Trophoblast cell (in vitro differentiated cells and primary cell): ENCODE measurements around the gene NCAPD3. TPM values are rescaled to one million over a fixed set of nuclear protein-coding genes. Genes with fewer than 3 reads are reported as not detected.

Experiments
- DNase-seq, 2 donors: peaks; one replicate each; pipeline ENCODE4 v3.0.0-alpha.2; 2016
- H2AFZ ChIP-seq: 2 replicates; pipeline ENCODE4 v1.6.1; 2013; ENCODE audit warnings: low read length, moderate library complexity, mild to moderate bottlenecking; ENCODE audit not compliant: insufficient read depth, poor library complexity
- H2AK5ac ChIP-seq: 2 replicates; pipeline ENCODE4 v1.6.1; 2013; ENCODE audit warnings: mild to moderate bottlenecking, low read length
- H2BK120ac ChIP-seq: 2 replicates; pipeline ENCODE4 v1.6.1; 2013; ENCODE audit warnings: low read length, mild to moderate bottlenecking, moderate library complexity; ENCODE audit not compliant: insufficient read depth, poor library complexity
- H2BK12ac ChIP-seq: 2 replicates; pipeline ENCODE4 v1.6.1; 2013; ENCODE audit warnings: mild to moderate bottlenecking, low read length, moderate library complexity
- H2BK5ac ChIP-seq: 2 replicates; pipeline ENCODE4 v1.6.1; 2013; ENCODE audit warnings: low read length, low read depth, moderate library complexity, mild to moderate bottlenecking; ENCODE audit not compliant: poor library complexity
- H3K14ac ChIP-seq: 2 replicates; pipeline ENCODE4 v1.6.1; 2013; ENCODE audit warnings: mild to moderate bottlenecking, low read length
- H3K18ac ChIP-seq: 2 replicates; pipeline ENCODE4 v1.6.1; 2013; ENCODE audit warnings: mild to moderate bottlenecking, low read length
- H3K23ac ChIP-seq: 2 replicates; pipeline ENCODE4 v1.6.1; 2013; ENCODE audit warnings: low read length
- H3K27ac ChIP-seq: 2 replicates; pipeline ENCODE4 v1.5.1; 2013; ENCODE audit warnings: low read depth, mild to moderate bottlenecking, inconsistent platforms, low read length, moderate library complexity
- H3K27me3 ChIP-seq: 2 replicates; pipeline ENCODE4 v1.6.1; 2013; ENCODE audit warnings: inconsistent platforms, mild to moderate bottlenecking, low read length, moderate library complexity; ENCODE audit not compliant: insufficient read depth
- H3K36me3 ChIP-seq, 2 experiments: 1 replicate in 1 of 2; 2 replicates in 1 of 2; pipeline ENCODE4 v1.6.1; 2013; ENCODE audit warnings: low read length in 2 of 2, mild to moderate bottlenecking in 2 of 2, moderate library complexity in 1 of 2; ENCODE audit not compliant: insufficient read depth in 2 of 2, control insufficient read depth in 1 of 2
- H3K4ac ChIP-seq: 2 replicates; pipeline ENCODE4 v1.6.1; 2013; ENCODE audit warnings: low read depth, mild to moderate bottlenecking, low read length, moderate library complexity
- H3K4me1 ChIP-seq, 2 experiments: 1 replicate in 1 of 2; 2 replicates in 1 of 2; pipeline ENCODE4 v1.6.1; 2013; ENCODE audit warnings: low read length in 2 of 2, mild to moderate bottlenecking in 2 of 2, moderate library complexity in 1 of 2; ENCODE audit not compliant: insufficient read depth in 2 of 2, control insufficient read depth in 1 of 2
- H3K4me2 ChIP-seq: 2 replicates; pipeline ENCODE4 v1.6.1; 2013; ENCODE audit warnings: inconsistent platforms, mild to moderate bottlenecking, low read length, moderate library complexity
- H3K4me3 ChIP-seq: 2 replicates; pipeline ENCODE4 v1.5.1; 2013; ENCODE audit warnings: mild to moderate bottlenecking, low read depth, low read length, inconsistent platforms
- H3K79me1 ChIP-seq: one replicate; pipeline ENCODE4 v1.6.1; 2013; ENCODE audit warnings: low read length
- H3K79me2 ChIP-seq: 2 replicates; pipeline ENCODE4 v1.6.1; 2013; ENCODE audit warnings: low read length, mild to moderate bottlenecking; ENCODE audit not compliant: control insufficient read depth, insufficient read depth, poor library complexity
- H3K9ac ChIP-seq: 2 replicates; pipeline ENCODE4 v1.6.1; 2013; ENCODE audit warnings: mild to moderate bottlenecking, low read length
- H3K9me3 ChIP-seq: 2 replicates; pipeline ENCODE4 v1.6.1; 2013; ENCODE audit warnings: low read depth, mild to moderate bottlenecking, control low read depth, inconsistent platforms, low read length; ENCODE audit not compliant: insufficient read depth
- H4K12ac ChIP-seq: 2 replicates; pipeline ENCODE4 v1.6.1; 2013; ENCODE audit warnings: low read depth, mild to moderate bottlenecking, low read length, moderate library complexity
- H4K8ac ChIP-seq: 2 replicates; pipeline ENCODE4 v1.6.1; 2013; ENCODE audit warnings: low read depth, mild to moderate bottlenecking, low read length, moderate library complexity
- H4K91ac ChIP-seq: one replicate; pipeline ENCODE4 v1.6.1; 2013; ENCODE audit warnings: low read depth, mild to moderate bottlenecking, low read length, moderate library complexity
- WGBS: extraction: QIAGEN DNeasy Blood & Tissue Kit; methylation state at CpG from one replicate; pipeline ENCODE4 v1.1.7; 2013; ENCODE audit warnings: missing lambda C conversion rate; ENCODE audit not compliant: insufficient read length, insufficient coverage; ENCODE audit errors: extremely low coverage; 5-methylcytosine and 5-hydroxymethylcytosine counted together
- polyA plus RNA-seq: library from polyadenylated mRNA; stranded (reverse); fragments of 200-250 nt; gene quantifications from 2 replicates; pipeline ENCODE4 v1.2.3, GENCODE V29; 2013

NCAPD3 gene, protein sequence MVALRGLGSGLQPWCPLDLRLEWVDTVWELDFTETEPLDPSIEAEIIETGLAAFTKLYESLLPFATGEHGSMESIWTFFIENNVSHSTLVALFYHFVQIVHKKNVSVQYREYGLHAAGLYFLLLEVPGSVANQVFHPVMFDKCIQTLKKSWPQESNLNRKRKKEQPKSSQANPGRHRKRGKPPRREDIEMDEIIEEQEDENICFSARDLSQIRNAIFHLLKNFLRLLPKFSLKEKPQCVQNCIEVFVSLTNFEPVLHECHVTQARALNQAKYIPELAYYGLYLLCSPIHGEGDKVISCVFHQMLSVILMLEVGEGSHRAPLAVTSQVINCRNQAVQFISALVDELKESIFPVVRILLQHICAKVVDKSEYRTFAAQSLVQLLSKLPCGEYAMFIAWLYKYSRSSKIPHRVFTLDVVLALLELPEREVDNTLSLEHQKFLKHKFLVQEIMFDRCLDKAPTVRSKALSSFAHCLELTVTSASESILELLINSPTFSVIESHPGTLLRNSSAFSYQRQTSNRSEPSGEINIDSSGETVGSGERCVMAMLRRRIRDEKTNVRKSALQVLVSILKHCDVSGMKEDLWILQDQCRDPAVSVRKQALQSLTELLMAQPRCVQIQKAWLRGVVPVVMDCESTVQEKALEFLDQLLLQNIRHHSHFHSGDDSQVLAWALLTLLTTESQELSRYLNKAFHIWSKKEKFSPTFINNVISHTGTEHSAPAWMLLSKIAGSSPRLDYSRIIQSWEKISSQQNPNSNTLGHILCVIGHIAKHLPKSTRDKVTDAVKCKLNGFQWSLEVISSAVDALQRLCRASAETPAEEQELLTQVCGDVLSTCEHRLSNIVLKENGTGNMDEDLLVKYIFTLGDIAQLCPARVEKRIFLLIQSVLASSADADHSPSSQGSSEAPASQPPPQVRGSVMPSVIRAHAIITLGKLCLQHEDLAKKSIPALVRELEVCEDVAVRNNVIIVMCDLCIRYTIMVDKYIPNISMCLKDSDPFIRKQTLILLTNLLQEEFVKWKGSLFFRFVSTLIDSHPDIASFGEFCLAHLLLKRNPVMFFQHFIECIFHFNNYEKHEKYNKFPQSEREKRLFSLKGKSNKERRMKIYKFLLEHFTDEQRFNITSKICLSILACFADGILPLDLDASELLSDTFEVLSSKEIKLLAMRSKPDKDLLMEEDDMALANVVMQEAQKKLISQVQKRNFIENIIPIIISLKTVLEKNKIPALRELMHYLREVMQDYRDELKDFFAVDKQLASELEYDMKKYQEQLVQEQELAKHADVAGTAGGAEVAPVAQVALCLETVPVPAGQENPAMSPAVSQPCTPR (N-terminal part only)
- 12.2 and 12.7 TPM in 2 replicates for polyA plus RNA-seq

DNA sequence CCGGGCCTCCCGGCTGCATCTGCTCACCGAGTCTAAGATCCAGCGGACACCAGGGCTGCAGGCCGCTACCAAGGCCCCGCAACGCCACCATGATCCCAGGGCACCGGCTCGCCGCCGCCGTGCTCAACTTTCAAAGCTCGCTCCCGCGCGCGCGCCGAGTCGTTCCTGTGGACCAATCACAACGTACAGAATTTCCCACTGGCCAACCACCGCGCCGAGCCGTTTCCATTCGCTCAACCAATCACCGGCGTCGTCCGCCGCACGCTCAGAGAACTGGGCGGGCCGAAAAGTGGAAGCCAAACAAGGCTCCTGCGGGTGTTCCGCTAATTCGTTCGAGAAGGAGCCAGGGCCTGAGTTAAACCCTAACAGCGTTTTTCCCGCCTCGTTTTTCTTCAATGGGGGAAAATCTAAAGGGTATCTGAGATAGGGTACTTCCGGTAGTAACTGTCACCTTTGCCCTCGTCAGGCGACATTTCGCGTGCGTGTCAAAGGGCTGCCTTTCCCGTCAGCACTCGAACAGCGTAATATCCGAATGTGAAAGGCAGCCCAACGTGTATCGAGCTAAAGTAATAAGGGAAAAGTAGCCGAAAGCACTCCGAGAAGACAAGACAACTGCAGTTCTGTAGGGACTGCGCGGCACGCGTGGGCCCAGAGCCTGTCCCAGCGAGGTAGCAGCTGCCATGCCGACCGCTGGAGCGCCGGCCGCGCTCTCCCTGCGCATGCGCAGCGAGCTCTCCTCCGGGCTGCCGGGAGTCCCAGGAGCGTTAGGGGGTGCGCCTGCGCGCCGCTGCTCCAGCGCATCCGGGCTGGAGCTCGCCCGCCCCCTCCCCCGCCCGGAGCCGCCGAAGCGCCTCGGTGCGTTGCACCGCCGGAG is at the start of gene NCAPD3, which contains the start of gene VPS26B:
NCAPD3 (minus strand) TSS at position 132 of the 874 bp plus-strand sequence; CDS start at position 91, 41 bp downstream.
VPS26B (plus strand) TSS at position 836 of the 874 bp plus-strand sequence. CDS start 452 bp downstream, outside the sequence.
- Histone ChIP-seq H3K27me3 (no peaks in the 10 kb centered on the region), H3K4me2 (peak within 1 kb of the TSS; percentile 95), H2AFZ (peak within 1 kb of the TSS; percentile 98), H3K79me1 (peaks cover 9% of the 10 kb centered on the region), H3K4ac (peak within 1 kb of the TSS; percentile 49), H3K23ac (no peak within 1 kb of the TSS), H3K14ac (peak within 1 kb of the TSS; percentile 81), H3K4me3 (peak within 1 kb of the TSS; percentile 91), H4K12ac (peak within 1 kb of the TSS; percentile 83), H2BK5ac (peak within 1 kb of the TSS; percentile 39), H3K9ac (peak within 1 kb of the TSS; percentile 80), H3K79me2 (peaks cover 7% of the 10 kb centered on the region), H2AK5ac (no peak within 1 kb of the TSS), H3K36me3 (peaks cover 2 to 3% of the 10 kb centered on the region in 2 experiments), H4K91ac (peak within 1 kb of the TSS; percentile 68), H3K4me1 (peaks cover 5 to 8% of the 10 kb centered on the region in 2 experiments), H3K9me3 (no peaks in the 10 kb centered on the region), H3K27ac (peak within 1 kb of the TSS; percentile 48), H4K8ac (peak within 1 kb of the TSS; percentile 85), H3K18ac (peak within 1 kb of the TSS; percentile 95), H2BK12ac (no peak within 1 kb of the TSS), H2BK120ac (no peak within 1 kb of the TSS)
- WGBS, result no CpG with 5 or more reads among the region's 89 CpGs
- peak; percentile 98 to 99 for DNase-seq

GRCh38 chr11:134273317-134273712 is 49.5 kb upstream of the NCAPD3 start:
- no peak overlapping the region for H2BK5ac ChIP-seq
- H3K14ac ChIP-seq, result no peak overlapping the region
- no peaks in the 10 kb centered on the region for H3K79me1 ChIP-seq
- no peak overlapping the region for H4K91ac ChIP-seq
- no peak overlapping the region for H3K23ac ChIP-seq
- H3K9ac ChIP-seq, result no peak overlapping the region
- peaks cover 5 to 18% of the 10 kb centered on the region in 2 experiments for H3K4me1 ChIP-seq
- no peak overlapping the region for H2AK5ac ChIP-seq
- no peak overlapping the region for H2AFZ ChIP-seq
- no peak overlapping the region for H4K8ac ChIP-seq
- H3K27me3 ChIP-seq, result peaks cover 34% of the 10 kb centered on the region
- peaks cover 7% of the 10 kb centered on the region for H3K9me3 ChIP-seq
- no peak overlapping the region for H3K4me2 ChIP-seq
- no peak for DNase-seq
- no peaks in the 10 kb centered on the region for H3K36me3 ChIP-seq
- no peak overlapping the region for H2BK12ac ChIP-seq
- no peak overlapping the region for H3K18ac ChIP-seq
- no peak overlapping the region for H2BK120ac ChIP-seq
- no peaks in the 10 kb centered on the region for H3K79me2 ChIP-seq
- no peak overlapping the region for H4K12ac ChIP-seq
- no peak overlapping the region for H3K27ac ChIP-seq
- no CpG with 5 or more reads among the region's 3 CpGs for WGBS
- no peak overlapping the region for H3K4me3 ChIP-seq
- H3K4ac ChIP-seq, result no peak overlapping the region

DNA sequence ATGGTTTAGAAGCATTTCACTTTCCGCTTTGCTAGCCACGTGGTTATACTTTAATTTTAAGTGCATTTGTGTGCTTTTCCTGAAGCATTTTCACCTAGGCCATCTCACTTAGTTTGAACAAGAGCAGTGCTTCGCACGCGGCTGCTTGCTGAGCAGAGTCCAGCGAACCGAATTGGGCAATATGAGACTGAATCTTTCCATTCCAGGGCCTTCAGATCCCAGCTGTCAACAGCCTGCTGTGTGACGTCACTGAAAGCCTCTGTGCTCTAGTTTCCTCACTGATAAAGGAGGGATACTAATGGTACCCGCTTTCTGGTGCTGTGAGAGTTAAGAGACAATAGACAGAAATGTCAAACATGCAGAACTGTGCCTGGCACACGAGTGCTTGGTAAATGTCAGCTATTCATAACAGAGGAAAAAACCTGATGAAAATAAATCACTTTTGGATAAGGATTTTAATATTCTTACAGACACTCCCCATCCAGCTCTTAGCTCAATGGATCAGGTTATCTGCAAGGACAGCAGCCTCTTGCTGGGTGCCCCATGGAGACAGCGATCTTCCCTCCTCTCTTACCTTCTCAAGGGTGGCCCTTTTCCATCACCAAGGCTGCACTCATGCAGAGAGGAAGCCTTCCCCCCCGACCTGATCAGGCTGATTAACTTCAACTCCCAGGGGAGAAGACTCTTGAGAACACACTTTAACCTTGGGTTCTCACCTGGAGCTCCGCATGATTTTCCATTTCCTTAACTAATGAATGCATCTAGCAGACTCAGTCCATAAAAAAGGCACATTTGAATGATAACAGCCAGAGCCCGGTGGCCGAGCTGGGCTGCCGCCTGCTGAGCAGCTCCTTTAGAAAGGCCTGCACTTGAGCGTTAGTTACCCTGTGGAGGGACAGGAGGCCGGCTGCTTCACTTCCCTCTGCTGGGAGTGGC is 48.9 kb upstream of the NCAPD3 start:
- Histone ChIP-seq H4K8ac (no peak overlapping the region), H3K14ac (no peak overlapping the region), H3K4me3 (no peak overlapping the region)

More for the DNA sequence above, 48.9 kb upstream of the NCAPD3 start:
- H3K79me2 ChIP-seq, result no peaks in the 10 kb centered on the region
- no peak overlapping the region for H2BK5ac ChIP-seq
- no peaks in the 10 kb centered on the region for H3K79me1 ChIP-seq
- H3K4me2 ChIP-seq, result no peak overlapping the region
- peaks cover 28% of the 10 kb centered on the region for H3K27me3 ChIP-seq
- no peak overlapping the region for H2AFZ ChIP-seq
- no peak overlapping the region for H4K91ac ChIP-seq
- H3K36me3 ChIP-seq, result no peaks in the 10 kb centered on the region
- H3K9ac ChIP-seq, result no peak overlapping the region
- H3K4ac ChIP-seq, result no peak overlapping the region
- no peak overlapping the region for H3K23ac ChIP-seq
- H2BK120ac ChIP-seq, result no peak overlapping the region
- no peak overlapping the region for H2AK5ac ChIP-seq
- H3K18ac ChIP-seq, result no peak overlapping the region
- H3K4me1 ChIP-seq, result peaks cover 5 to 18% of the 10 kb centered on the region in 2 experiments
- no peak overlapping the region for H3K27ac ChIP-seq
- peaks cover 6% of the 10 kb centered on the region for H3K9me3 ChIP-seq
- no CpG with 5 or more reads among the region's 18 CpGs for WGBS
- no peak overlapping the region for H4K12ac ChIP-seq
- no peak overlapping the region for H2BK12ac ChIP-seq
- DNase-seq, result peak in 1 of 2 donors; percentile 82
